Fibroblast of villous mesenchyme (primary cell): ENCODE results near the gene WWTR1. TPM values are rescaled to one million over a fixed set of nuclear protein-coding genes. Genes with fewer than 3 reads are reported as not detected.

Experiments used
- DNase-seq: peaks from one replicate; pipeline ENCODE4 v3.0.0-alpha.2; 2010; ENCODE audit warnings: low read depth
- H3K4me3 ChIP-seq: 2 replicates; pipeline ENCODE4 v1.5.1; 2011; ENCODE audit warnings: low read depth, mild to moderate bottlenecking, low read length
- total RNA-seq: library from RNA; depleted of rRNA; stranded (reverse); fragments of >200 nt; gene quantifications from 2 replicates; pipeline ENCODE4 v1.2.3, GENCODE V29; 2012
- TF ChIP-seq, protein P1 (sequence below): IDR thresholded peaks from 2 replicates; pipeline ENCODE4 v1.5.1; 2012; ENCODE audit warnings: low read depth, mild to moderate bottlenecking, low read length; ENCODE audit not compliant: insufficient read depth

Gene WWTR1
- total RNA-seq, 1 donor, result 37.6 TPM

DNA sequence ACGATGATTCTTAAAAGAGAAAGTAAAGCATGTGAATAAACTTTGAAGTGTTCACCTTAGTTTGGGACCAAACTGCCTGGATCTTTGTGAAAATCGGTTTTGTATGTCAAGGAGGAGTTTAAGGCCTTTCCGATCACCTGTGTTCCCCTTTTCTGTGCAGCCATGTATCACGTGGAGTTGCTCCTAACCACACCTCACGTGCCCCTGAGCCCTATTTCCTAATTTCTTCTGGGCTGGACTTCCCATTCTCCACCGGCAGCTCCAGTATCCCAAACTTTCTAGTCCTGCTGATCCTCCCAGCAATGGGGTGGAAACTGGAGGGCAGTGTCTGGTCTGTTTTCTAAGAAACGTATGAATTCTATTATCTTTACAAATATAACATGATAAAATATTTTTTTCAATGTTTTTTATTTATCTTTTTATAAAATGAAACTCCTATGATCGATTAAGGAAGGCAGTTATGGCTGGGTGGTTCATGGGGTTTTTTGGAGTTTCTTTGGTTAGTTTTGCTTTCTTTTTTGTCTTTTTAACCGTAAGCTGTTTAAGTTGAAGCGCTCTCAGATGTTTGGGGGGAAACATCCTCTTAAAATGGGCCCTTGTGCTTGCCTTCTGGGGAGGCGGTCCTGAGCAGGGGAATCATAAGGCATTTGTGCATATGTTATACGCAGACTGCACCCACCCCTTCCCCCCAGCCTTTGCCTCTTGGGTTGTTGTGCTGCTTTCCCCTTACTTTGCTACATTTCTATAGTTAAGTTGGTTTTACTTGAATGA is 43.6 kb upstream of the WWTR1 start:
- no peak for DNase-seq
- TF ChIP-seq, protein P1, sequence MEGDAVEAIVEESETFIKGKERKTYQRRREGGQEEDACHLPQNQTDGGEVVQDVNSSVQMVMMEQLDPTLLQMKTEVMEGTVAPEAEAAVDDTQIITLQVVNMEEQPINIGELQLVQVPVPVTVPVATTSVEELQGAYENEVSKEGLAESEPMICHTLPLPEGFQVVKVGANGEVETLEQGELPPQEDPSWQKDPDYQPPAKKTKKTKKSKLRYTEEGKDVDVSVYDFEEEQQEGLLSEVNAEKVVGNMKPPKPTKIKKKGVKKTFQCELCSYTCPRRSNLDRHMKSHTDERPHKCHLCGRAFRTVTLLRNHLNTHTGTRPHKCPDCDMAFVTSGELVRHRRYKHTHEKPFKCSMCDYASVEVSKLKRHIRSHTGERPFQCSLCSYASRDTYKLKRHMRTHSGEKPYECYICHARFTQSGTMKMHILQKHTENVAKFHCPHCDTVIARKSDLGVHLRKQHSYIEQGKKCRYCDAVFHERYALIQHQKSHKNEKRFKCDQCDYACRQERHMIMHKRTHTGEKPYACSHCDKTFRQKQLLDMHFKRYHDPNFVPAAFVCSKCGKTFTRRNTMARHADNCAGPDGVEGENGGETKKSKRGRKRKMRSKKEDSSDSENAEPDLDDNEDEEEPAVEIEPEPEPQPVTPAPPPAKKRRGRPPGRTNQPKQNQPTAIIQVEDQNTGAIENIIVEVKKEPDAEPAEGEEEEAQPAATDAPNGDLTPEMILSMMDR, result no peak
- H3K4me3 ChIP-seq, result no peak overlapping the region

DNA sequence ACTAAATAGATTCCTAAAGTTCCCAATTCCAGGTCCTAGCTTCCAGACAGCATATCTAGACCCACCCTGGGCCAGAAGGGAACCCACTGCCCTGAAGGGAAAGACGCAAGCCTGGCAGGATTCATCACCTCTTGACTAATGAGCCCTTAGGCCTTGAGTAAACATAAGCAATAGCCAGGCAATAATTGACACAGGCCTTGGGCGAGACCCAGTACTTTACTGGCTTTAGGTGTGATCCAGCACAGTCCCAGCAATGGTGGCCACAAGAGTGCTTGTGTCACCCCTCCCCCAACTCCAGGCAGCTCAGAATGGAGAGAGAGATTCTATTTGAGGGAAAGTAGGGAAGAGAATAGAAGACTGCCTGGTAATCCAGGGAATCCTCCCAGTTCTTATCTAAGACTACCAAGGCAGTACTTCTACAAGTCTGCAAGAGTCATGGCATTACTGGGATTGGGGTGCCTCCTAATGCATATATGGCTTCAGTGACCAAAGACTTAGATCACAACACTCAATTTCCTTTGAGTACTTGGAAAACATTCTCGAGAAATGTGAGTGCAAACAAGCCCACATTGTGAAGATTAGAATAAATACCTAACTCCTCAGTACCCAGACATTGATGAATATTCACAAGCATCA is 30.4 kb upstream of the WWTR1 start:
- DNase-seq, result no peak
- no peak overlapping the region for H3K4me3 ChIP-seq
- TF ChIP-seq, protein P1, result no peak

DNA sequence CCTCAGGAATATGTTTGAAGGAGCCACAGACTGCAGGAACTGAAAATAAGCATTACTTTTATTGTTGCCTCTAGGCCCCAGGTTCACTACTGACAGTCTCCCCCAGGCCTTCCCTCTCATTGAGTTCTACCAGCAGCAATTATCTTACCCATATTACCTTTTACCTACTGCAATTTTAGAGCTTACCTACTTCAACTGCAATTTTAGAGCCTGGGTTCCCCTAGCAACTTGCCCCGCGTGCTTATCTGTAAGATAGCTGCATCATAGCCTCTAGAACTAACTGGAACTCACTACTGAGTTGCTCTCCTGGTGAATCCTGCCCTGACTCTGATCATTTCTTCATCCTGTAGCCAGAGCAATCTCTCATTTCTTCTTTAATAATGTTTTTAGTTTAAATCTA is 29.2 kb upstream of the WWTR1 start:
- no peak for DNase-seq
- TF ChIP-seq, protein P1, result no peak
- no peak overlapping the region for H3K4me3 ChIP-seq

DNA sequence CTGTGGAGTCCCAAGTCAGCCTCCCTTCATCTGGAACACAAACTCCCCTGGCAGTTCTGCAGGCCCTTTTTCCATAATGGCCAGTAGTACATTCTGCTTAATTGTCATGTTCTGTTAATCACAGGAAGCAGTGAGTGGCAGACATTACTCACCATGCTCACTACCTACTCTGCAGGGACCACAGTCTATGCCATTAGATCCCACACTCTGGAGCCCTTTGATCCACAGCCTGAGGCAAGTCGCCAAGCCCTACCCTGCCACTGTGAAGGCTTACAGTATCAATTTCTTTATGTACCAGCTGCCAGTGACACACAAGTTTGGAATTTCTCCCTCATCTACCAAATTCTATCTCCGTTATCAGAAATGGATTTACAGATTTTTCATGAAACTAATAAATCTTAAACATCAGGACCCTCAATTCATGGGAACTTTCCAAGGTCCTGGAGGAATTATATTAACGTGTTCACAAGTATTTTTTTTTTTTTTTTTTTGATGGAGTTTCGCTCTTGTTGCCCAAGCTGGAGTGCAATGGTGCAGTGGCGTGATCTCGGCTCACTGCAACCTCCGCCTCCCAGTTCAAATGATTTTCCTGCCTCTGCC is 20.6 kb upstream of the WWTR1 start:
- DNase-seq, result no peak
- TF ChIP-seq, protein P1, result no peak
- no peak overlapping the region for H3K4me3 ChIP-seq

- TF ChIP-seq, protein P1, result no peak
- peak; percentile 28 for DNase-seq
- H3K4me3 ChIP-seq, result no peak overlapping the region
Measured at GRCh38 chr3:149673393-149673792, 15.6 kb upstream of the WWTR1 start.

DNA sequence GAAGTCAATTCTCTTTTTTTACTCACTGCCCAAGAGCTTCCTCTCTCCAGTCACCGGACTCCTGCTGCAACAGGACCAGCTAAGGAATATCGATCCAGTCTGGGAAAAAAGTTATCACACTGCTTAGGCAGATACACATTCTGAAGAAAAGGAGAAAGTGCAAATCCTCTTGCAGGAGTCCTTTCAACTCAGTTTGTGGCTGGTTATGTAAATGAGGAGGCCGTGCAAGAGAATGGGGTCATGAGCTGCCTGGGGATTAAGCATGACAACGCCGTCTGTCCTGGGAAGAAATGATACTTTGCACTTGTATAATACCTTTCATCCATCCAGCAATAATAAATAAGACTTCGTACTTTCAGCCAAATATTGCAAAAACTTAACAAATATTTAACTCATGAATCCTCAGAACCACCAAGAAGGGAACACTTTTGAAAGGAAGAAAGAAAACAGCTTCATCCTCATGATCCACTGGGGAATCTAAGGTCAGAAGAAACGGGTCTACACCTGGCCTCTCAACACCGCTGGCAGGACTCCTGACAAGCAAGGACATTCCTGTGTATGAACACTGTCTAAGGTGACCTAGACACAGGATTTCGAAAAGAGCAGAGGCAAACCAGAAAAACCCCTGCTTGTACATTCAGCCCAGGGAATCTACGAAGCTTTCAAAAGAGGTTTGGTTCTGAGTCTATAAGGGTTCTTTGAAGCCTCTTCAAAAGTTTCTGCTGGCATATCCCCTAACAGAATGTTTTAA is 13.1 kb upstream of the WWTR1 start:
- DNase-seq, result no peak
- TF ChIP-seq, protein P1, result no peak

More for the DNA sequence above, 13.1 kb upstream of the WWTR1 start:
- no peak overlapping the region for H3K4me3 ChIP-seq
